GM21447 (cell line): ENCODE measurements around the gene CXXC4.
A peak's percentile ranks its signal among the peaks of the same experiment; 100 is the strongest.

ENCODE experiments used
- ATAC-seq: cut with Tn5 transposase; IDR thresholded peaks from one replicate; pipeline ENCODE4 v1.9.1; 2021; ENCODE audit not compliant: unreplicated experiment

Gene CXXC4

GRCh38 chr4:104494822-104495559 lies at the start of gene CXXC4:
Gene CXXC4, minus strand, starts transcription at chr4:104494894. Its CDS starts 3,092 bp downstream, at chr4:104491802.
- ATAC-seq = no peak

- no peak for ATAC-seq
These were observed 38.5 kb upstream of the CXXC4 start for GRCh38 chr4:104533156-104533555.

- no peak for ATAC-seq
These were observed 38.0 kb upstream of the CXXC4 start for GRCh38 chr4:104532677-104533076.

GRCh38 chr4:104531390-104531789 lies 36.7 kb upstream of the CXXC4 start:
- ATAC-seq = no peak

- ATAC-seq = no peak
These were observed 35.7 kb upstream of the CXXC4 start for GRCh38 chr4:104530426-104530825.

- no peak for ATAC-seq
These were observed 29.9 kb upstream of the CXXC4 start for GRCh38 chr4:104524591-104524990.

GRCh38 chr4:104524026-104524425 lies 29.3 kb upstream of the CXXC4 start:
- no peak for ATAC-seq

- peak; percentile 94 for ATAC-seq
These were observed 24.9 kb upstream of the CXXC4 start for GRCh38 chr4:104519588-104519987.

- ATAC-seq = no peak
These were observed 22.2 kb upstream of the CXXC4 start for GRCh38 chr4:104516884-104517283.

GRCh38 chr4:104508224-104508623 lies 13.5 kb upstream of the CXXC4 start:
- ATAC-seq = no peak

GRCh38 chr4:104507112-104507511 lies 12.4 kb upstream of the CXXC4 start:
- ATAC-seq = no peak

- ATAC-seq = no peak
These were observed 9.8 kb upstream of the CXXC4 start for GRCh38 chr4:104504536-104504935.

GRCh38 chr4:104502471-104502870 lies 7.8 kb upstream of the CXXC4 start:
- ATAC-seq = no peak

- no peak for ATAC-seq
These were observed 6.6 kb upstream of the CXXC4 start for GRCh38 chr4:104501290-104501689.

- ATAC-seq = no peak
These were observed 5.7 kb upstream of the CXXC4 start for GRCh38 chr4:104500442-104500841.

- no peak for ATAC-seq
These were observed 509 bp downstream of the CXXC4 start for GRCh38 chr4:104494185-104494584.

GRCh38 chr4:104493081-104493831 lies 1.4 kb downstream of the CXXC4 start:
- no peak for ATAC-seq

GRCh38 chr4:104492183-104492771 lies 2.4 kb downstream of the CXXC4 start:
- peak; percentile 31 for ATAC-seq

- ATAC-seq = peak; percentile 21
These were observed 3.1 kb downstream of the CXXC4 start for GRCh38 chr4:104491481-104492182.

GRCh38 chr4:104490770-104491480 lies 3.8 kb downstream of the CXXC4 start:
- ATAC-seq = peak; percentile 27
